ENCODE measurements around the gene BRME1.

The BRME1 gene

GRCh38 chr19:13905634-13906520 lies at the start of gene BRME1, which contains the start of gene CC2D1A:
BRME1 (minus strand) TSS chr19:13906117; CDS start chr19:13904892, 1,225 bp downstream.
CC2D1A (plus strand) TSS chr19:13906201; CDS start chr19:13906442, 241 bp downstream.
- DNase-seq (ENCODE audit: low read depth in 2 of 2): peak; percentile 88 to 89

- no peak for DNase-seq (ENCODE audit: low read depth in 2 of 2)
These were observed 48.3 kb upstream of the BRME1 start for GRCh38 chr19:13954185-13954584.

- DNase-seq (ENCODE audit: low read depth in 2 of 2): no peak
These were observed 47.1 kb upstream of the BRME1 start for GRCh38 chr19:13952931-13953531.

- DNase-seq (ENCODE audit: low read depth in 2 of 2): peak; percentile 97 to 99
These were observed 46.4 kb upstream of the BRME1 start, which contains the start of gene DCAF15 for GRCh38 chr19:13952154-13952930. DCAF15 (plus strand) TSS chr19:13952509; CDS start chr19:13952513, 4 bp downstream.

GRCh38 chr19:13951799-13952153 lies 45.9 kb upstream of the BRME1 start:
- no peak for DNase-seq (ENCODE audit: low read depth in 2 of 2)

- no peak for DNase-seq (ENCODE audit: low read depth in 2 of 2)
These were observed 45.1 kb upstream of the BRME1 start for GRCh38 chr19:13951043-13951442.

GRCh38 chr19:13946414-13946813 lies 40.5 kb upstream of the BRME1 start:
- no peak for DNase-seq (ENCODE audit: low read depth in 2 of 2)

GRCh38 chr19:13942023-13942684 lies 36.2 kb upstream of the BRME1 start:
- DNase-seq (ENCODE audit: low read depth in 2 of 2): no peak

- DNase-seq (ENCODE audit: low read depth in 2 of 2): no peak
These were observed 32.6 kb upstream of the BRME1 start, which contains the start of gene PODNL1 for GRCh38 chr19:13938301-13939064. PODNL1 (minus strand) TSS chr19:13938417; CDS start chr19:13938181, 236 bp downstream.

GRCh38 chr19:13937479-13938300 lies 31.8 kb upstream of the BRME1 start:
- no peak for DNase-seq (ENCODE audit: low read depth in 2 of 2)

- DNase-seq (ENCODE audit: low read depth in 2 of 2): no peak
These were observed 30.0 kb upstream of the BRME1 start for GRCh38 chr19:13935765-13936510.

- no peak for DNase-seq (ENCODE audit: low read depth in 2 of 2)
These were observed 28.8 kb upstream of the BRME1 start for GRCh38 chr19:13934785-13935109.

- DNase-seq (ENCODE audit: low read depth in 2 of 2): no peak
These were observed 27.0 kb upstream of the BRME1 start for GRCh38 chr19:13932911-13933393.

GRCh38 chr19:13932149-13932637 lies 26.3 kb upstream of the BRME1 start:
- no peak for DNase-seq (ENCODE audit: low read depth in 2 of 2)

GRCh38 chr19:13931391-13932148 lies 25.7 kb upstream of the BRME1 start:
- DNase-seq (ENCODE audit: low read depth in 2 of 2): no peak

- no peak for DNase-seq (ENCODE audit: low read depth in 2 of 2)
These were observed 24.5 kb upstream of the BRME1 start for GRCh38 chr19:13930402-13930801.

GRCh38 chr19:13929956-13930355 lies 24.0 kb upstream of the BRME1 start:
- DNase-seq (ENCODE audit: low read depth in 2 of 2): no peak

- no peak for DNase-seq (ENCODE audit: low read depth in 2 of 2)
These were observed 23.4 kb upstream of the BRME1 start for GRCh38 chr19:13929340-13929739.
